ENCODE data around the gene ETFDH. TPM values are rescaled to one million over a fixed set of nuclear protein-coding genes. Genes with fewer than 3 reads are reported as not detected.

Gene ETFDH
- total RNA-seq, 2 experiments from 2014 or later: 13.3 to 19.2 TPM

DNA sequence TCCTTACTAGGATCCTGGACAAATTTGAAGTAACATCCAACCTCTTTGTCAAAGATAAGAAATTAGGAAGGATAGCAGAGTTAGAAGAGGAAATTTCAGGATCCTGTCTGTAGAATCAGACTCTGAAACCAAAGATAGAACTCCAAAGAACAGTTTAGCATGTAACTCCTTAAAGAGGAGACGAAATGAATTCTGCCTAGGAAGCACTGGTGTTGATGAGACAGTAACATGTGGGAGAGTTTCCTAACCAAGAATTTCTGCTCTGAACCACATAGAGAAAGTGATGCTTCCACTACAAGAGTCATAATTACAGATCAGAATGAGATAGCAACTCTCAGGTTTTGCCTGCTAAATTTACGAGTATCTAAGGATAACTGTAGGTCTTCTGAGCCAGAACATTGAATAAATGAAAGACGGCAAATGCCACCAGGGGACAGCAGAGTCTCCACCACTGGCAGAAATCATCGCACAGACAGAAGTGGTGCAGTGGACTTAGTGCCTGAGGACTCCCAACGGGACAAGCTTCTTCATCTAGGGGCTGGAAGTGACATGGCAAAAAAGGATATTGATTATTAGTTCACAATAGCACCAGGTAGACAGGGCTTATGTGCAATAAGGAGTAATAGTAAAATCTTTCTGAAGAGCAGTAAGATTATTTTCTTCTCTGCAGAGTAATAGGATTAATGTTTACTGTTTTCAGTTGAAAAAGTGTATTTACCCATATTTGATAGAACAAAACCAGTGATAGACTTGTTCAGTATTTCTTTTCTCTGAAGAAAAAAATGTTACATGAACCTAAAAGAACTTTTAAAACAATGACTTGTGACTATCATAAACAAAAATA lies 57.8 kb downstream of the ETFDH start:
- Histone ChIP-seq H3K4me2 (ENCODE audit: low read length) (no peak overlapping the region), H3K9me2 (ENCODE audit: insufficient read depth, low read length) (no peaks in the 10 kb centered on the region), H3K4me1 (ENCODE audit: insufficient read depth, low read length, poor library complexity, severe bottlenecking) (no peaks in the 10 kb centered on the region), H3K79me2 (ENCODE audit: insufficient read depth, low read depth, low read length) (no peaks in the 10 kb centered on the region), H4K20me1 (ENCODE audit: insufficient read depth, low read length) (no peaks in the 10 kb centered on the region), H3K4me3 (ENCODE audit: low read depth, low read length, poor library complexity, severe bottlenecking) (no peak overlapping the region), H2AFZ (ENCODE audit: low read length) (no peak overlapping the region), H3K36me3 (ENCODE audit: insufficient read depth, low read length) (no peaks in the 10 kb centered on the region), H3K9me3 (ENCODE audit: low read length) (no peaks in the 10 kb centered on the region), H3K27ac (ENCODE audit: low read depth, low read length, poor library complexity, severe bottlenecking) (no peak overlapping the region)
- CTCF ChIA-PET (ENCODE audit: unreplicated experiment): no interaction called here
- peak; percentile 39 for DNase-seq (ENCODE audit: low spot score)
- BruUV-seq (replicated peaks): no TSS peak
- POLR2A ChIA-PET: interaction anchor here (1.0 kb wide), 1 partner anchor 23 kb away, joined by 4 read pairs; no protein-coding TSS in a partner anchor
- intact Hi-C loops (cut with micrococcal nuclease; ENCODE audit: unreplicated experiment): loop anchor here (2.0 to 5.0 kb wide), 2 partner anchors 121 to 472 kb away; no protein-coding TSS in a partner anchor
- no peak for TF ChIP-seq EZH2phosphoT487 (IDR thresholded peaks at IDR 0.05; ENCODE audit: borderline replicate concordance, low read depth, low read length)
- TF ChIP-seq, protein P1, sequence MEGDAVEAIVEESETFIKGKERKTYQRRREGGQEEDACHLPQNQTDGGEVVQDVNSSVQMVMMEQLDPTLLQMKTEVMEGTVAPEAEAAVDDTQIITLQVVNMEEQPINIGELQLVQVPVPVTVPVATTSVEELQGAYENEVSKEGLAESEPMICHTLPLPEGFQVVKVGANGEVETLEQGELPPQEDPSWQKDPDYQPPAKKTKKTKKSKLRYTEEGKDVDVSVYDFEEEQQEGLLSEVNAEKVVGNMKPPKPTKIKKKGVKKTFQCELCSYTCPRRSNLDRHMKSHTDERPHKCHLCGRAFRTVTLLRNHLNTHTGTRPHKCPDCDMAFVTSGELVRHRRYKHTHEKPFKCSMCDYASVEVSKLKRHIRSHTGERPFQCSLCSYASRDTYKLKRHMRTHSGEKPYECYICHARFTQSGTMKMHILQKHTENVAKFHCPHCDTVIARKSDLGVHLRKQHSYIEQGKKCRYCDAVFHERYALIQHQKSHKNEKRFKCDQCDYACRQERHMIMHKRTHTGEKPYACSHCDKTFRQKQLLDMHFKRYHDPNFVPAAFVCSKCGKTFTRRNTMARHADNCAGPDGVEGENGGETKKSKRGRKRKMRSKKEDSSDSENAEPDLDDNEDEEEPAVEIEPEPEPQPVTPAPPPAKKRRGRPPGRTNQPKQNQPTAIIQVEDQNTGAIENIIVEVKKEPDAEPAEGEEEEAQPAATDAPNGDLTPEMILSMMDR (conservative IDR thresholded peaks at IDR 0.05; ENCODE audit: low read length): peak; percentile 75

GRCh38 chr4:158738866-158739265 lies 66.8 kb downstream of the ETFDH start:
- H3K9me2 ChIP-seq (ENCODE audit: insufficient read depth, low read length): no peaks in the 10 kb centered on the region
- no peak for TF ChIP-seq EZH2phosphoT487 (IDR thresholded peaks at IDR 0.05; ENCODE audit: borderline replicate concordance, low read depth, low read length)
- TF ChIP-seq, protein P1 (conservative IDR thresholded peaks at IDR 0.05; ENCODE audit: low read length): no peak
- no peaks in the 10 kb centered on the region for H3K4me1 ChIP-seq (ENCODE audit: insufficient read depth, low read length, poor library complexity, severe bottlenecking)
- CTCF ChIA-PET (ENCODE audit: unreplicated experiment): no interaction called here
- DNase-seq (ENCODE audit: low spot score): no peak
- POLR2A ChIA-PET: interaction anchor here (0.6 kb wide), 1 partner anchor 718 kb away, joined by 3 read pairs; no protein-coding TSS in a partner anchor
- H3K4me2 ChIP-seq (ENCODE audit: low read length): no peak overlapping the region
- no peaks in the 10 kb centered on the region for H3K79me2 ChIP-seq (ENCODE audit: insufficient read depth, low read depth, low read length)
- H2AFZ ChIP-seq (ENCODE audit: low read length): no peak overlapping the region
- BruUV-seq (replicated peaks): no TSS peak
- no peak overlapping the region for H3K27ac ChIP-seq (ENCODE audit: low read depth, low read length, poor library complexity, severe bottlenecking)
- no peak overlapping the region for H3K4me3 ChIP-seq (ENCODE audit: low read depth, low read length, poor library complexity, severe bottlenecking)
- no peaks in the 10 kb centered on the region for H4K20me1 ChIP-seq (ENCODE audit: insufficient read depth, low read length)
- no peaks in the 10 kb centered on the region for H3K9me3 ChIP-seq (ENCODE audit: low read length)
- H3K36me3 ChIP-seq (ENCODE audit: insufficient read depth, low read length): no peaks in the 10 kb centered on the region
- intact Hi-C loops (cut with micrococcal nuclease; ENCODE audit: unreplicated experiment): no loop called here

GRCh38 chr4:158739600-158739999 lies 67.5 kb downstream of the ETFDH start:
- Histone ChIP-seq H3K9me3 (ENCODE audit: low read length) (no peaks in the 10 kb centered on the region), H3K4me2 (ENCODE audit: low read length) (no peak overlapping the region), H3K4me1 (ENCODE audit: insufficient read depth, low read length, poor library complexity, severe bottlenecking) (no peaks in the 10 kb centered on the region), H3K27ac (ENCODE audit: low read depth, low read length, poor library complexity, severe bottlenecking) (no peak overlapping the region), H3K36me3 (ENCODE audit: insufficient read depth, low read length) (no peaks in the 10 kb centered on the region), H4K20me1 (ENCODE audit: insufficient read depth, low read length) (no peaks in the 10 kb centered on the region), H3K4me3 (ENCODE audit: low read depth, low read length, poor library complexity, severe bottlenecking) (no peak overlapping the region), H2AFZ (ENCODE audit: low read length) (no peak overlapping the region), H3K79me2 (ENCODE audit: insufficient read depth, low read depth, low read length) (no peaks in the 10 kb centered on the region), H3K9me2 (ENCODE audit: insufficient read depth, low read length) (no peaks in the 10 kb centered on the region)
- BruUV-seq (replicated peaks): no TSS peak
- ChIA-PET CTCF (ENCODE audit: unreplicated experiment) (no interaction called here), POLR2A (interaction anchor here (0.6 kb wide), 1 partner anchor 718 kb away, joined by 3 read pairs; no protein-coding TSS in a partner anchor)
- DNase-seq (ENCODE audit: low spot score): no peak
- TF ChIP-seq, protein P1 (conservative IDR thresholded peaks at IDR 0.05; ENCODE audit: low read length): no peak
- TF ChIP-seq EZH2phosphoT487 (IDR thresholded peaks at IDR 0.05; ENCODE audit: borderline replicate concordance, low read depth, low read length): no peak
- intact Hi-C loops (cut with micrococcal nuclease; ENCODE audit: unreplicated experiment): no loop called here

Measured in OCI-LY7 (cell line).